ENCODE measurements around the gene FGF12. TPM values are rescaled to one million over a fixed set of nuclear protein-coding genes. Genes with fewer than 3 reads are reported as not detected.

The FGF12 gene
- total and polyA plus RNA-seq, 4 experiments from 2014 or later, result not detected

GRCh38 chr3:192373032-192373431 is 354.3 kb downstream of the FGF12 start:
- Histone ChIP-seq H3K4me1 (ENCODE audit: insufficient read depth, low read length) (no peaks in the 10 kb centered on the region), H3K36me3 (ENCODE audit: insufficient read depth, low read length) (no peaks in the 10 kb centered on the region), H3K27ac (ENCODE audit: low read depth, low read length) (no peak overlapping the region), H3K9me3 (ENCODE audit: control insufficient read depth in 1 of 2, low read length in 2 of 2) (no peaks in the 10 kb centered on the region), H3K27me3 (ENCODE audit: insufficient read depth, low read length) (no peaks in the 10 kb centered on the region), H3K4me3 (ENCODE audit: low read length in 2 of 2) (no peak overlapping the region)
- H3K4me3 Mint-ChIP-seq, result no peak overlapping the region
- no peak overlapping the region for H3K27ac Mint-ChIP-seq
- ChIA-PET POLR2A (ENCODE audit: partially characterized antibody) (no interaction called here), CTCF (ENCODE audit: partially characterized antibody) (interaction anchor here (0.7 kb wide), 1 partner anchor 1026 kb away, joined by 3 read pairs; no protein-coding TSS in a partner anchor)
- no peaks in the 10 kb centered on the region for H3K27me3 Mint-ChIP-seq
- peaks cover 0 to 2% (median 0%) of the 10 kb centered on the region in 8 donors for H3K9me3 Mint-ChIP-seq
- no peaks in the 10 kb centered on the region for H3K36me3 Mint-ChIP-seq
- intact Hi-C loops (cut with micrococcal nuclease), result no loop called here
- no peaks in the 10 kb centered on the region for H3K4me1 Mint-ChIP-seq
- no peak for DNase-seq

- H3K27me3 Mint-ChIP-seq, result no peaks in the 10 kb centered on the region
- no peak overlapping the region for H3K27ac Mint-ChIP-seq
- intact Hi-C loops (cut with micrococcal nuclease), result no loop called here
- H3K4me1 Mint-ChIP-seq, result no peaks in the 10 kb centered on the region
- Histone ChIP-seq H3K4me1 (ENCODE audit: insufficient read depth, low read length) (no peaks in the 10 kb centered on the region), H3K9me3 (ENCODE audit: control insufficient read depth in 1 of 2, low read length in 2 of 2) (no peaks in the 10 kb centered on the region), H3K27ac (ENCODE audit: low read depth, low read length) (no peak overlapping the region), H3K36me3 (ENCODE audit: insufficient read depth, low read length) (no peaks in the 10 kb centered on the region), H3K27me3 (ENCODE audit: insufficient read depth, low read length) (no peaks in the 10 kb centered on the region), H3K4me3 (ENCODE audit: low read length in 2 of 2) (no peak overlapping the region)
- no peak for DNase-seq
- H3K4me3 Mint-ChIP-seq, result no peak overlapping the region
- H3K36me3 Mint-ChIP-seq, result no peaks in the 10 kb centered on the region
- ChIA-PET POLR2A (ENCODE audit: partially characterized antibody) (no interaction called here), CTCF (ENCODE audit: partially characterized antibody) (no interaction called here)
- no peaks in the 10 kb centered on the region for H3K9me3 Mint-ChIP-seq
These were observed 354.7 kb downstream of the FGF12 start for GRCh38 chr3:192372616-192373015.

- no peaks in the 10 kb centered on the region for H3K4me1 ChIP-seq (ENCODE audit: insufficient read depth, low read length)
- DNase-seq, result no peak
- CTCF ChIA-PET (ENCODE audit: partially characterized antibody), result no interaction called here
- POLR2A ChIA-PET (ENCODE audit: partially characterized antibody), result no interaction called here
- H3K27ac Mint-ChIP-seq, result no peak overlapping the region
- no peak overlapping the region for H3K4me3 ChIP-seq (ENCODE audit: low read length in 2 of 2)
- no peaks in the 10 kb centered on the region for H3K36me3 Mint-ChIP-seq
- intact Hi-C loops (cut with micrococcal nuclease), result no loop called here
- H3K36me3 ChIP-seq (ENCODE audit: insufficient read depth, low read length), result no peaks in the 10 kb centered on the region
- no peaks in the 10 kb centered on the region for H3K9me3 ChIP-seq (ENCODE audit: control insufficient read depth in 1 of 2, low read length in 2 of 2)
- H3K4me3 Mint-ChIP-seq, result no peak overlapping the region
- H3K27ac ChIP-seq (ENCODE audit: low read depth, low read length), result no peak overlapping the region
- no peaks in the 10 kb centered on the region for H3K27me3 ChIP-seq (ENCODE audit: insufficient read depth, low read length)
- H3K9me3 Mint-ChIP-seq, result no peaks in the 10 kb centered on the region
- no peaks in the 10 kb centered on the region for H3K27me3 Mint-ChIP-seq
- no peaks in the 10 kb centered on the region for H3K4me1 Mint-ChIP-seq
These were observed 355.4 kb downstream of the FGF12 start for GRCh38 chr3:192371870-192372400.

GRCh38 chr3:192367616-192368015 is 359.7 kb downstream of the FGF12 start:
- Histone ChIP-seq H3K9me3 (ENCODE audit: control insufficient read depth in 1 of 2, low read length in 2 of 2) (no peaks in the 10 kb centered on the region), H3K27me3 (ENCODE audit: insufficient read depth, low read length) (no peaks in the 10 kb centered on the region), H3K4me3 (ENCODE audit: low read length in 2 of 2) (no peak overlapping the region), H3K4me1 (ENCODE audit: insufficient read depth, low read length) (no peaks in the 10 kb centered on the region), H3K27ac (ENCODE audit: low read depth, low read length) (no peak overlapping the region), H3K36me3 (ENCODE audit: insufficient read depth, low read length) (no peaks in the 10 kb centered on the region)
- Mint-ChIP-seq H3K4me1 (no peaks in the 10 kb centered on the region), H3K4me3 (no peak overlapping the region), H3K9me3 (no peaks in the 10 kb centered on the region), H3K36me3 (no peaks in the 10 kb centered on the region), H3K27ac (no peak overlapping the region), H3K27me3 (peaks cover 0 to 2% of the 10 kb centered on the region in 2 donors)
- intact Hi-C loops (cut with micrococcal nuclease), result no loop called here
- POLR2A ChIA-PET (ENCODE audit: partially characterized antibody), result no interaction called here
- no peak for DNase-seq
- CTCF ChIA-PET (ENCODE audit: partially characterized antibody), result no interaction called here

GRCh38 chr3:192366916-192367315 is 360.4 kb downstream of the FGF12 start:
- no peaks in the 10 kb centered on the region for H3K9me3 ChIP-seq (ENCODE audit: control insufficient read depth in 1 of 2, low read length in 2 of 2)
- H3K4me3 ChIP-seq (ENCODE audit: low read length in 2 of 2), result no peak overlapping the region
- Mint-ChIP-seq H3K27me3 (peaks cover 0 to 2% of the 10 kb centered on the region in 2 donors), H3K27ac (no peak overlapping the region), H3K4me3 (no peak overlapping the region), H3K36me3 (no peaks in the 10 kb centered on the region), H3K9me3 (no peaks in the 10 kb centered on the region), H3K4me1 (no peaks in the 10 kb centered on the region)
- no peak overlapping the region for H3K27ac ChIP-seq (ENCODE audit: low read depth, low read length)
- ChIA-PET CTCF (ENCODE audit: partially characterized antibody) (no interaction called here), POLR2A (ENCODE audit: partially characterized antibody) (no interaction called here)
- intact Hi-C loops (cut with micrococcal nuclease), result no loop called here
- H3K4me1 ChIP-seq (ENCODE audit: insufficient read depth, low read length), result no peaks in the 10 kb centered on the region
- no peak for DNase-seq
- no peaks in the 10 kb centered on the region for H3K36me3 ChIP-seq (ENCODE audit: insufficient read depth, low read length)
- no peaks in the 10 kb centered on the region for H3K27me3 ChIP-seq (ENCODE audit: insufficient read depth, low read length)

- Mint-ChIP-seq H3K4me3 (no peak overlapping the region), H3K36me3 (no peaks in the 10 kb centered on the region), H3K9me3 (no peaks in the 10 kb centered on the region), H3K27me3 (peaks cover 0 to 2% of the 10 kb centered on the region in 2 donors), H3K27ac (no peak overlapping the region), H3K4me1 (no peaks in the 10 kb centered on the region)
- no peaks in the 10 kb centered on the region for H3K36me3 ChIP-seq (ENCODE audit: insufficient read depth, low read length)
- no peaks in the 10 kb centered on the region for H3K27me3 ChIP-seq (ENCODE audit: insufficient read depth, low read length)
- intact Hi-C loops (cut with micrococcal nuclease), result no loop called here
- DNase-seq, result no peak
- ChIA-PET POLR2A (ENCODE audit: partially characterized antibody) (no interaction called here), CTCF (ENCODE audit: partially characterized antibody) (interaction anchor here (0.6 kb wide), 1 partner anchor 32 kb away, joined by 3 read pairs; no protein-coding TSS in a partner anchor)
- no peak overlapping the region for H3K4me3 ChIP-seq (ENCODE audit: low read length in 2 of 2)
- no peaks in the 10 kb centered on the region for H3K9me3 ChIP-seq (ENCODE audit: control insufficient read depth in 1 of 2, low read length in 2 of 2)
- H3K27ac ChIP-seq (ENCODE audit: low read depth, low read length), result no peak overlapping the region
- no peaks in the 10 kb centered on the region for H3K4me1 ChIP-seq (ENCODE audit: insufficient read depth, low read length)
These were observed 361.8 kb downstream of the FGF12 start for GRCh38 chr3:192365571-192365970.

- CTCF ChIA-PET (ENCODE audit: partially characterized antibody), result no interaction called here
- H3K36me3 ChIP-seq (ENCODE audit: insufficient read depth, low read length), result no peaks in the 10 kb centered on the region
- H3K4me1 ChIP-seq (ENCODE audit: insufficient read depth, low read length), result no peaks in the 10 kb centered on the region
- POLR2A ChIA-PET (ENCODE audit: partially characterized antibody), result no interaction called here
- no peak overlapping the region for H3K27ac ChIP-seq (ENCODE audit: low read depth, low read length)
- no peaks in the 10 kb centered on the region for H3K9me3 Mint-ChIP-seq
- H3K27me3 ChIP-seq (ENCODE audit: insufficient read depth, low read length), result no peaks in the 10 kb centered on the region
- no peak overlapping the region for H3K4me3 ChIP-seq (ENCODE audit: low read length in 2 of 2)
- intact Hi-C loops (cut with micrococcal nuclease), result no loop called here
- no peaks in the 10 kb centered on the region for H3K4me1 Mint-ChIP-seq
- DNase-seq, result no peak
- H3K9me3 ChIP-seq (ENCODE audit: control insufficient read depth in 1 of 2, low read length in 2 of 2), result no peaks in the 10 kb centered on the region
- no peak overlapping the region for H3K27ac Mint-ChIP-seq
- peaks cover 0 to 2% of the 10 kb centered on the region in 2 donors for H3K27me3 Mint-ChIP-seq
- no peak overlapping the region for H3K4me3 Mint-ChIP-seq
- H3K36me3 Mint-ChIP-seq, result no peaks in the 10 kb centered on the region
These were observed 363.0 kb downstream of the FGF12 start for GRCh38 chr3:192364316-192364715.

GRCh38 chr3:192354687-192355086 is 372.7 kb downstream of the FGF12 start:
- Mint-ChIP-seq H3K27ac (no peak overlapping the region), H3K4me1 (no peaks in the 10 kb centered on the region), H3K4me3 (no peak overlapping the region), H3K27me3 (no peaks in the 10 kb centered on the region), H3K36me3 (no peaks in the 10 kb centered on the region), H3K9me3 (peaks cover 0 to 2% (median 0%) of the 10 kb centered on the region in 8 donors)
- no peak overlapping the region for H3K27ac ChIP-seq (ENCODE audit: low read depth, low read length)
- no peaks in the 10 kb centered on the region for H3K4me1 ChIP-seq (ENCODE audit: insufficient read depth, low read length)
- H3K9me3 ChIP-seq (ENCODE audit: control insufficient read depth in 1 of 2, low read length in 2 of 2), result no peaks in the 10 kb centered on the region
- H3K27me3 ChIP-seq (ENCODE audit: insufficient read depth, low read length), result no peaks in the 10 kb centered on the region
- no peak for DNase-seq
- ChIA-PET POLR2A (ENCODE audit: partially characterized antibody) (no interaction called here), CTCF (ENCODE audit: partially characterized antibody) (no interaction called here)
- intact Hi-C loops (cut with micrococcal nuclease), result no loop called here
- no peaks in the 10 kb centered on the region for H3K36me3 ChIP-seq (ENCODE audit: insufficient read depth, low read length)
- H3K4me3 ChIP-seq (ENCODE audit: low read length in 2 of 2), result no peak overlapping the region
